Astrocyte of the cerebellum (primary cell): ENCODE results near the gene C1QBP.

Source experiments
- DNase-seq: peaks from one replicate; pipeline ENCODE4 v3.0.0-alpha.2; 2011; ENCODE audit warnings: low read depth
- H3K4me3 ChIP-seq: 2 replicates; pipeline ENCODE4 v1.5.1; 2011; ENCODE audit warnings: mild to moderate bottlenecking, low read depth, low read length, moderate library complexity
- CTCF ChIP-seq: IDR thresholded peaks from 2 replicates; pipeline ENCODE4 v1.5.1; 2012; ENCODE audit warnings: low read length, low read depth, moderate library complexity, mild to moderate bottlenecking; ENCODE audit errors: missing control alignments
- in situ Hi-C: cut with HindIII; loops from 2 replicates; pipeline ENCODE4 v1.10.0; 2017; ENCODE audit warnings: low sequenced_read_pairs

The C1QBP gene

GRCh38 chr17:5480962-5481361 is 42.0 kb upstream of the C1QBP start:
- DNase-seq, result no peak
- no peak for TF ChIP-seq CTCF
- no peak overlapping the region for H3K4me3 ChIP-seq
- in situ Hi-C loops, result no loop called here

- DNase-seq, result no peak
- H3K4me3 ChIP-seq, result no peak overlapping the region
- in situ Hi-C loops, result no loop called here
- TF ChIP-seq CTCF, result no peak
Observed at GRCh38 chr17:5478992-5479391, 40.0 kb upstream of the C1QBP start.

GRCh38 chr17:5473906-5474305 is 35.0 kb upstream of the C1QBP start:
- TF ChIP-seq CTCF, result no peak
- in situ Hi-C loops, result loop anchor here (5.0 kb wide), 1 partner anchor 37 kb away; the partner anchor contains the start of gene C1QBP
- no peak for DNase-seq
- H3K4me3 ChIP-seq, result no peak overlapping the region

- no peak overlapping the region for H3K4me3 ChIP-seq
- TF ChIP-seq CTCF, result no peak
- in situ Hi-C loops, result loop anchor here (5.0 kb wide), 1 partner anchor 35 kb away; the partner anchor contains the start of gene C1QBP
- no peak for DNase-seq
Observed at GRCh38 chr17:5472511-5472910, 33.6 kb upstream of the C1QBP start.

GRCh38 chr17:5468075-5468473 is 29.1 kb upstream of the C1QBP start:
- in situ Hi-C loops, result no loop called here
- no peak for TF ChIP-seq CTCF
- DNase-seq, result no peak
- peak overlapping the region; percentile 90 for H3K4me3 ChIP-seq

- peak overlapping the region; percentile 90 for H3K4me3 ChIP-seq
- DNase-seq, result no peak
- in situ Hi-C loops, result no loop called here
- TF ChIP-seq CTCF, result no peak
Observed at GRCh38 chr17:5467416-5467815, 28.5 kb upstream of the C1QBP start.

- no peak overlapping the region for H3K4me3 ChIP-seq
- no peak for DNase-seq
- TF ChIP-seq CTCF, result no peak
- in situ Hi-C loops, result no loop called here
Observed at GRCh38 chr17:5466295-5466694, 27.3 kb upstream of the C1QBP start.
